K562 (cell line): ENCODE measurements around the gene TSGA10IP. TPM values are rescaled to one million over a fixed set of nuclear protein-coding genes. Genes with fewer than 3 reads are reported as not detected.

Source experiments
- ATAC-seq: fragments of 200-7000 bp; cut with Tn5 transposase; 3 replicates; pipeline ENCODE4 v1.9.1; 2020; ENCODE audit warnings: moderate library complexity
- BruUV-seq: library from RNA; stranded (reverse); fragments of 400-500 nt; replicated peaks from 2 replicates; lab custom pipeline; 2021; lab: Mats Ljungman, UMichigan
- CTCF ChIA-PET: fragments of 300-600 bp; formaldehyde crosslinking; extraction: SDS; loops from one replicate; lab custom pipeline; 2021; ENCODE audit warnings: low intra/inter-chr PET ratio; lab: Yijun Ruan, JAX
- POLR2A ChIA-PET: fragments of 300-600, 350-650 bp; sonication (Branson Sonifier 250); formaldehyde crosslinking; extraction: SDS; loops from one replicate; lab custom pipeline; 2021; ENCODE audit warnings: antibody characterized with exemption, inconsistent platforms; lab: Yijun Ruan, JAX
- DNase-seq, 4 experiments: peaks; one replicate each; pipeline versions ENCODE4 v3.0.0 to v3.0.0-alpha.2; 2011 to 2018; ENCODE audit warnings: low spot score in 3 of 4, mixed read lengths in 3 of 4; ENCODE audit errors: extremely low read depth in 1 of 4
- FAIRE-seq: peaks from 2 replicates; lab custom pipeline; 2011; peaks lifted over from hg19 to GRCh38; lab: Jason Lieb, UNC
- H2AFZ ChIP-seq: 2 replicates; pipeline ENCODE4 v1.6.0; 2011; ENCODE audit warnings: low read depth, low read length, control low read depth, inconsistent platforms
- H3K27ac ChIP-seq: fragments of 200-600 bp; 3 replicates; pipeline ENCODE4 v1.8.0; 2011; ENCODE audit warnings: low read depth, mild to moderate bottlenecking, control low read depth, inconsistent platforms, low read length, moderate library complexity, mixed read lengths; ENCODE audit errors: extremely low read depth
- H3K27me3 ChIP-seq, 2 experiments: fragments of 300-600 bp in 1 of 2; 2 replicates in 1 of 2; 3 replicates in 1 of 2; pipeline versions ENCODE4 v1.6.0 to v1.8.0; 2011; ENCODE audit warnings: inconsistent platforms in 2 of 2, low read length in 2 of 2, mild to moderate bottlenecking in 1 of 2, mixed read lengths in 1 of 2, moderate library complexity in 1 of 2; ENCODE audit not compliant: control insufficient read depth in 2 of 2, insufficient read depth in 2 of 2
- H3K36me3 ChIP-seq: fragments of 300-600 bp; 3 replicates; pipeline ENCODE4 v1.8.0; 2011; ENCODE audit warnings: mild to moderate bottlenecking, low read length, inconsistent platforms; ENCODE audit not compliant: control insufficient read depth, insufficient read depth
- H3K4me1 ChIP-seq, 2 experiments: fragments of 200-600 bp in 1 of 2; replicated peaks in 1 of 2; 2 replicates in 1 of 2; 3 replicates in 1 of 2; pipeline versions ENCODE4 v1.5.1 to v1.8.0; 2011; ENCODE audit warnings: inconsistent platforms in 2 of 2, low read length in 2 of 2, mild to moderate bottlenecking in 1 of 2, mixed read lengths in 1 of 2, moderate library complexity in 1 of 2; ENCODE audit not compliant: control insufficient read depth in 2 of 2, insufficient read depth in 2 of 2
- H3K4me2 ChIP-seq: 2 replicates; pipeline ENCODE4 v1.6.1; 2011; ENCODE audit warnings: low read length, control low read depth, inconsistent platforms, mixed read lengths; ENCODE audit not compliant: insufficient read depth
- H3K4me3 ChIP-seq: fragments of 200-600 bp; sonication (generic), shearing (Covaris generic); 2 replicates; pipeline ENCODE4 v1.5.1; 2016; ENCODE audit warnings: control low read depth, inconsistent platforms
- H3K79me2 ChIP-seq: fragments of 200-600 bp; 3 replicates; pipeline ENCODE4 v1.8.0; 2011; ENCODE audit warnings: low read length, inconsistent platforms; ENCODE audit not compliant: control insufficient read depth, insufficient read depth
- H3K9ac ChIP-seq, 2 experiments: 2 replicates each; pipeline versions ENCODE4 v1.6.0 to v1.6.1; 2011; ENCODE audit warnings: low read depth in 2 of 2, low read length in 2 of 2, control low read depth in 1 of 2, inconsistent platforms in 1 of 2, mild to moderate bottlenecking in 1 of 2, mixed read lengths in 1 of 2; ENCODE audit not compliant: insufficient read depth in 1 of 2
- H3K9me1 ChIP-seq: one replicate; pipeline ENCODE4 v1.6.0; 2011; ENCODE audit warnings: inconsistent platforms, mild to moderate bottlenecking, low read length, moderate library complexity; ENCODE audit not compliant: control insufficient read depth, insufficient read depth
- H3K9me3 ChIP-seq: replicated peaks from 2 replicates; pipeline ENCODE4 v1.5.1; 2011; ENCODE audit warnings: low read depth, low read length, inconsistent platforms; ENCODE audit not compliant: control insufficient read depth, insufficient read depth
- H4K20me1 ChIP-seq: replicated peaks from 2 replicates; pipeline ENCODE4 v1.6.1; 2011; ENCODE audit warnings: low read length, inconsistent platforms, mixed read lengths; ENCODE audit not compliant: control insufficient read depth, insufficient read depth
- AFF4 ChIP-seq: sonication (generic); formaldehyde crosslinking; IDR thresholded peaks from 2 replicates; pipeline ENCODE4 v1.8.0; 2023; ENCODE audit warnings: mild to moderate bottlenecking, missing genetic modification reagents
- BHLHE40 ChIP-seq: IDR thresholded peaks from 2 replicates; pipeline ENCODE4 v1.6.1; 2011; ENCODE audit warnings: low read length, improper control_type of control experiment
- CREM ChIP-seq: IDR thresholded peaks from 2 replicates; pipeline ENCODE4 v1.6.1; 2014; ENCODE audit warnings: antibody characterized with exemption, low read depth
- CTBP1 ChIP-seq: fragments of 450-650 bp; IDR thresholded peaks from 2 replicates; pipeline ENCODE4 v1.6.1; 2016; ENCODE audit warnings: borderline replicate concordance
- ESRRA ChIP-seq: fragments of 450-650 bp; IDR thresholded peaks from 2 replicates; pipeline ENCODE4 v1.6.1; 2014; ENCODE audit warnings: low read depth, mild to moderate bottlenecking, moderate library complexity, borderline replicate concordance
- FOXK2 ChIP-seq, 2 experiments: fragments of 450-650 bp; IDR thresholded peaks in 1 of 2; conservative IDR thresholded peaks in 1 of 2; 2 replicates each; pipeline ENCODE4 v1.6.1; 2016; ENCODE audit warnings: low read depth in 2 of 2, mild to moderate bottlenecking in 1 of 2
- HMBOX1 ChIP-seq: sonication (generic); IDR thresholded peaks from 2 replicates; pipeline ENCODE4 v1.6.1; 2016
- JUN ChIP-seq, 2 experiments: sonication (generic) in 1 of 2; formaldehyde crosslinking in 1 of 2; IDR thresholded peaks; 2 replicates each; pipeline versions ENCODE4 v1.6.1 to v1.8.0; 2012 to 2022; ENCODE audit warnings: borderline replicate concordance in 2 of 2, mild to moderate bottlenecking in 2 of 2, improper control_type of control experiment in 1 of 2, low read depth in 1 of 2, low read length in 1 of 2, missing genetic modification reagents in 1 of 2
- STAT5A ChIP-seq: IDR thresholded peaks from 2 replicates; pipeline ENCODE4 v1.6.1; 2012; ENCODE audit warnings: low read length, inconsistent platforms, borderline replicate concordance
- ZBTB17 ChIP-seq: fragments of 450-650 bp; formaldehyde crosslinking; IDR thresholded peaks from 2 replicates; pipeline ENCODE4 v1.4.0; 2020; ENCODE audit warnings: mild to moderate bottlenecking
- ZKSCAN8 ChIP-seq: fragments of 200-800 bp; sonication (Bioruptor generic); IDR thresholded peaks from 2 replicates; pipeline ENCODE4 v1.6.1; 2016; ENCODE audit warnings: missing genetic modification characterization, missing compliant biosample characterization
- ZNF217 ChIP-seq: sonication (generic); formaldehyde crosslinking; IDR thresholded peaks from 2 replicates; pipeline ENCODE4 v1.8.0; 2022; ENCODE audit warnings: mild to moderate bottlenecking, missing genetic modification reagents
- ZNF431 ChIP-seq: sonication (generic); formaldehyde crosslinking; IDR thresholded peaks from 2 replicates; pipeline ENCODE4 v1.8.0; 2022; ENCODE audit warnings: mild to moderate bottlenecking, missing genetic modification reagents
- ZNF592 ChIP-seq: fragments of 450-650 bp; IDR thresholded peaks from 2 replicates; pipeline ENCODE4 v1.6.1; 2017; ENCODE audit warnings: antibody characterized with exemption, mild to moderate bottlenecking
- WGBS: fragments of 100-300 bp; shearing (Covaris generic); methylation state at CpG from one replicate; pipeline ENCODE4 v1.1.6; 2016; ENCODE audit warnings: low coverage, mixed read lengths; ENCODE audit not compliant: insufficient coverage; ENCODE audit errors: missing lambda C conversion rate; 5-methylcytosine and 5-hydroxymethylcytosine counted together
- in situ Hi-C: fragments of 300-500 bp; cut with MboI; formaldehyde crosslinking; loops from 4 replicates; pipeline ENCODE4 v1.15.0; 2018; ENCODE audit warnings: inconsistent platforms, mixed read lengths
- intact Hi-C: fragments of 100-400 bp; cut with micrococcal nuclease; formaldehyde crosslinking; loops from 2 replicates; pipeline ENCODE4 v1.14.2; 2022
- polyA plus RNA-seq, 8 experiments: library from polyadenylated mRNA; depleted of rRNA in 4 of 8; stranded (reverse) in 5 of 8; unstranded in 3 of 8; fragments of >200 nt; fragmentation: Nextera tagmentation in 2 of 8; fragmentation: Illumina TruSeq in 1 of 8; extraction: Ambion mirVana in 2 of 8; extraction: Trizol in 1 of 8; gene quantifications; 2 replicates each; pipeline versions ENCODE4 v1.2.1 to v1.2.3, GENCODE V29; 2011 to 2014; ENCODE audit warnings: inconsistent platforms in 1 of 8, missing spikeins in 1 of 8
- total RNA-seq, 7 experiments: library from RNA; depleted of rRNA in 6 of 7; stranded (reverse); fragments of >200 nt in 6 of 7; fragmentation: Illumina TruSeq in 2 of 7; extraction: Trizol in 2 of 7; gene quantifications; 2 replicates each; pipeline versions ENCODE4 v1.2.1 to v1.2.3, GENCODE V29; 2011 to 2021; ENCODE audit warnings: low replicate concordance in 1 of 7

Gene TSGA10IP
- total and polyA plus RNA-seq, 9 of the 15 experiments (the other 6 are each of a cell fraction or from before 2014, with no cell fraction given): not detected

- FAIRE-seq: peak; percentile 6
- POLR2A ChIA-PET: interaction anchor here (0.7 to 2.1 kb wide), 9 partner anchors 8 to 47 kb away, joined by 3 to 12 read pairs (median 4); partner anchors contain the start of genes C11orf68 and CCDC85B
- Histone ChIP-seq H3K4me2 (peak overlapping the region; percentile 57), H2AFZ (peak overlapping the region; percentile 60), H3K9ac (no peak overlapping the region), H3K9me1 (no peaks in the 10 kb centered on the region), H3K36me3 (no peaks in the 10 kb centered on the region), H3K4me3 (no peak overlapping the region), H3K27ac (peak overlapping the region; percentile 53; the same call in 2 of the 3 replicates), H3K9me3 (no peaks in the 10 kb centered on the region), H3K4me1 (peaks cover 39 to 40% of the 10 kb centered on the region in 2 experiments), H3K79me2 (no peaks in the 10 kb centered on the region), H3K27me3 (no peaks in the 10 kb centered on the region), H4K20me1 (no peaks in the 10 kb centered on the region)
- ATAC-seq: peak; percentile 52
- no TSS peak for BruUV-seq
- CTCF ChIA-PET: no interaction called here
- in situ Hi-C loops (no loop called here), intact Hi-C loops (no loop called here)
- peak; percentile 37 to 73 (median 56) for DNase-seq
- WGBS: 0% methylated on average over 5 of the region's 5 CpGs
- TF ChIP-seq BHLHE40 (peak; percentile 70), ZNF217 (CRISPR knock-in tag) (no peak), JUN (IDR thresholded peaks at IDR 0.05; ENCODE audit: borderline replicate concordance, low read depth, low read length) (peak; percentile 77), JUN (CRISPR knock-in tag; IDR thresholded peaks at IDR 0.05; ENCODE audit: borderline replicate concordance) (no peak), ESRRA (no peak), ZNF592 (0 out of 2 replicates have a peak, but pooled peaks have one; percentile 41), ZKSCAN8 (CRISPR knock-in tag) (no peak), AFF4 (CRISPR knock-in tag) (no peak), CREM (peak; percentile 64; the same call in 1 of the 2 replicates), HMBOX1 (peak; percentile 86), ZBTB17 (peak; percentile 94), ZNF431 (no peak), FOXK2 (conservative IDR thresholded peaks at IDR 0.05 in 1 of 2, IDR thresholded peaks at IDR 0.05 in 1 of 2; ENCODE audit: low read depth in 2 of 2) (peak; percentile 40 to 46; a peak in 2 of 4 replicates), CTBP1 (peak; percentile 30; the same call in 1 of the 2 replicates), STAT5A (no peak)
These were observed 38.7 kb upstream of the TSGA10IP start for GRCh38 chr11:65906602-65907001.
